NT2/D1 (cell line): ENCODE data around the gene PIRT.

Experiments
- SUZ12 ChIP-seq: IDR thresholded peaks from 2 replicates; pipeline ENCODE4 v1.6.1; 2011; ENCODE audit not compliant: insufficient read length, insufficient read depth; ENCODE audit errors: extremely low read depth
- YY1 ChIP-seq: IDR thresholded peaks from 2 replicates; pipeline ENCODE4 v1.6.1; 2011; ENCODE audit not compliant: insufficient read length, insufficient read depth

GRCh38 chr17:10870336-10871050 is 32.6 kb upstream of the PIRT start:
- no peak for TF ChIP-seq SUZ12
- TF ChIP-seq YY1, result no peak
